ENCODE measurements around the gene ROR2.
A peak's percentile ranks its signal among the peaks of the same experiment; 100 is the strongest.

The ROR2 gene

GRCh38 chr9:91716815-91717214, 233.2 kb downstream of the ROR2 start:
- no peak overlapping the region for H3K4me3 ChIP-seq (replicated peaks; ENCODE audit: low read depth, low read length)
- TF ChIP-seq CTCF (IDR thresholded peaks at IDR 0.05; ENCODE audit: low read depth, low read length, missing control alignments), result no peak
- DNase-seq (ENCODE audit: extremely low read depth, low read depth), result no peak

- H3K4me3 ChIP-seq (replicated peaks; ENCODE audit: low read depth, low read length), result no peak overlapping the region
- no peak for TF ChIP-seq CTCF (IDR thresholded peaks at IDR 0.05; ENCODE audit: low read depth, low read length, missing control alignments)
- no peak for DNase-seq (ENCODE audit: extremely low read depth, low read depth)
These were observed 233.8 kb downstream of the ROR2 start for GRCh38 chr9:91716239-91716638.

- TF ChIP-seq CTCF (IDR thresholded peaks at IDR 0.05; ENCODE audit: low read depth, low read length, missing control alignments), result no peak
- peak overlapping the region; percentile 32 for H3K4me3 ChIP-seq (replicated peaks; ENCODE audit: low read depth, low read length)
These were observed 235.0 kb downstream of the ROR2 start for GRCh38 chr9:91714874-91715615.

GRCh38 chr9:91714020-91714806, 235.8 kb downstream of the ROR2 start:
- DNase-seq (ENCODE audit: extremely low read depth, low read depth), result no peak
- H3K4me3 ChIP-seq (replicated peaks; ENCODE audit: low read depth, low read length), result peak overlapping the region; percentile 32
- no peak for TF ChIP-seq CTCF (IDR thresholded peaks at IDR 0.05; ENCODE audit: low read depth, low read length, missing control alignments)

More at GRCh38 chr9:91714874-91715615, 235.0 kb downstream of the ROR2 start:
- DNase-seq (ENCODE audit: extremely low read depth, low read depth), result no peak

GRCh38 chr9:91712811-91713210, 237.2 kb downstream of the ROR2 start:
- DNase-seq (ENCODE audit: extremely low read depth, low read depth), result no peak
- no peak for TF ChIP-seq CTCF (IDR thresholded peaks at IDR 0.05; ENCODE audit: low read depth, low read length, missing control alignments)
- no peak overlapping the region for H3K4me3 ChIP-seq (replicated peaks; ENCODE audit: low read depth, low read length)

- TF ChIP-seq CTCF (IDR thresholded peaks at IDR 0.05; ENCODE audit: low read depth, low read length, missing control alignments), result no peak
- no peak overlapping the region for H3K4me3 ChIP-seq (replicated peaks; ENCODE audit: low read depth, low read length)
- DNase-seq (ENCODE audit: extremely low read depth, low read depth), result no peak
These were observed 238.1 kb downstream of the ROR2 start for GRCh38 chr9:91711755-91712601.

Data from HFF-Myc (cell line).